HCT116 (cell line): ENCODE data around the gene SFTPB. TPM values are rescaled to one million over a fixed set of nuclear protein-coding genes. Genes with fewer than 3 reads are reported as not detected.
"Not testable (repeated sequence)": the region's sequence is repeated elsewhere in the genome, so short reads cannot be mapped to it uniquely, and the experiment has no call there.

Experiments used
- ATAC-seq: fragments of 200-7000 bp; cut with Tn5 transposase; 2 replicates; pipeline ENCODE4 v1.9.1; 2020; ENCODE audit warnings: mild to moderate bottlenecking, moderate library complexity
- BruUV-seq: library from RNA; stranded (reverse); fragments of 400-500 nt; replicated peaks from 2 replicates; lab custom pipeline; 2021; lab: Mats Ljungman, UMichigan
- CTCF ChIA-PET: fragments of 300-600 bp; sonication (Branson Sonifier 250); formaldehyde crosslinking; loops from one replicate; lab custom pipeline; 2021; ENCODE audit warnings: antibody characterized with exemption; lab: Charles Lee
- POLR2A ChIA-PET: fragments of 300-600, 350-600 bp; sonication (Branson Sonifier 250); formaldehyde crosslinking; loops from one replicate; lab custom pipeline; 2021; ENCODE audit warnings: antibody characterized with exemption; lab: Charles Lee
- RAD21 ChIA-PET, 2 experiments: fragments of 300-600 bp; sonication (Branson Sonifier 250); formaldehyde crosslinking; loops; one replicate each; lab custom pipeline; 2023; ENCODE audit warnings: low total read pairs in 2 of 2; ENCODE audit not compliant: uncharacterized antibody in 2 of 2, unreplicated experiment in 2 of 2, low non-redundant PET in 1 of 2; lab: Charles Lee
- DNase-seq: peaks from one replicate; pipeline ENCODE4 v3.0.0-alpha.2; 2010; ENCODE audit warnings: low read depth, low spot score
- H2AFZ ChIP-seq: fragments of 200-600 bp; shearing (Covaris generic), sonication (generic); 2 replicates; pipeline ENCODE4 v1.6.1; 2017; ENCODE audit warnings: low read depth, mixed run types, mixed read lengths, antibody characterized with exemption, low read length; ENCODE audit not compliant: poor library complexity, severe bottlenecking
- H3K27ac ChIP-seq: 2 replicates; pipeline ENCODE4 v1.5.1; 2012; ENCODE audit warnings: low read depth, low read length
- H3K27me3 ChIP-seq: fragments of 200-600 bp; sonication (generic); 2 replicates; pipeline ENCODE4 v1.6.1; 2016; ENCODE audit warnings: mixed run types, low read length, mixed read lengths; ENCODE audit not compliant: insufficient read depth
- H3K36me3 ChIP-seq, 2 experiments: fragments of 200-500 bp in 1 of 2; fragments of 200-600 bp in 1 of 2; sonication (Bioruptor generic) in 1 of 2; sonication (generic) in 1 of 2; 2 replicates each; pipeline versions ENCODE4 v1.5.1 to v1.6.1; 2014 to 2016; ENCODE audit warnings: low read length in 2 of 2, inconsistent platforms in 1 of 2, mixed read lengths in 1 of 2, mixed run types in 1 of 2; ENCODE audit not compliant: insufficient read depth in 2 of 2, control insufficient read depth in 1 of 2
- H3K4me1 ChIP-seq, 2 experiments: fragments of 200-600 bp in 1 of 2; sonication (generic) in 1 of 2; 2 replicates each; pipeline versions ENCODE4 v1.5.1 to v1.6.1; 2012 to 2017; ENCODE audit warnings: low read length in 2 of 2, inconsistent platforms in 1 of 2, mild to moderate bottlenecking in 1 of 2, mixed read lengths in 1 of 2, mixed run types in 1 of 2, moderate library complexity in 1 of 2; ENCODE audit not compliant: insufficient read depth in 2 of 2, control insufficient read depth in 1 of 2
- H3K4me2 ChIP-seq: fragments of 200-600 bp; sonication (generic); 2 replicates; pipeline ENCODE4 v1.6.1; 2017; ENCODE audit warnings: mixed run types, low read length, mixed read lengths
- H3K4me3 ChIP-seq, 2 experiments: fragments of 200-600 bp in 1 of 2; sonication (generic) in 1 of 2; replicated peaks in 1 of 2; 2 replicates each; pipeline ENCODE4 v1.5.1; 2011 to 2016; ENCODE audit warnings: low read length in 2 of 2, control low read depth in 1 of 2, low read depth in 1 of 2, mild to moderate bottlenecking in 1 of 2, mixed read lengths in 1 of 2, mixed run types in 1 of 2
- H3K79me2 ChIP-seq: fragments of 200-600 bp; sonication (generic); 2 replicates; pipeline ENCODE4 v1.6.1; 2017; ENCODE audit warnings: mild to moderate bottlenecking, mixed run types, low read length, moderate library complexity, mixed read lengths; ENCODE audit not compliant: insufficient read depth
- H3K9ac ChIP-seq: fragments of 200-600 bp; sonication (generic); 2 replicates; pipeline ENCODE4 v1.6.1; 2016; ENCODE audit warnings: low read length, mixed read lengths
- H3K9me2 ChIP-seq: fragments of 200-600 bp; sonication (generic), shearing (Covaris generic); 2 replicates; pipeline ENCODE4 v1.6.1; 2017; ENCODE audit warnings: mixed run types, mild to moderate bottlenecking, moderate library complexity; ENCODE audit not compliant: insufficient read depth
- H3K9me3 ChIP-seq, 2 experiments: fragments of 200-500 bp in 1 of 2; fragments of 200-600 bp in 1 of 2; sonication (Bioruptor generic) in 1 of 2; sonication (generic) in 1 of 2; 2 replicates each; pipeline ENCODE4 v1.6.1; 2014 to 2017; ENCODE audit warnings: low read length in 2 of 2, mixed read lengths in 2 of 2, inconsistent platforms in 1 of 2, low read depth in 1 of 2, mild to moderate bottlenecking in 1 of 2, mixed run types in 1 of 2, moderate library complexity in 1 of 2; ENCODE audit not compliant: control insufficient read depth in 1 of 2, insufficient read depth in 1 of 2
- H4K20me1 ChIP-seq: fragments of 200-600 bp; sonication (generic), shearing (Covaris generic); 2 replicates; pipeline ENCODE4 v1.6.1; 2017; ENCODE audit warnings: mixed run types, mild to moderate bottlenecking, moderate library complexity; ENCODE audit not compliant: insufficient read depth
- EZH2 ChIP-seq: fragments of 200-600 bp; sonication (generic); IDR thresholded peaks from 2 replicates; pipeline ENCODE4 v1.6.1; 2017; ENCODE audit warnings: antibody characterized with exemption, mixed run types
- EZH2phosphoT487 ChIP-seq: fragments of 200-600 bp; IDR thresholded peaks from 2 replicates; pipeline ENCODE4 v1.6.1; 2018; ENCODE audit warnings: antibody characterized with exemption, borderline replicate concordance
- JUND ChIP-seq: IDR thresholded peaks from 2 replicates; pipeline ENCODE4 v1.6.1; 2012
- TCF7L2 ChIP-seq: IDR thresholded peaks from 2 replicates; pipeline ENCODE4 v1.7.0; 2011; ENCODE audit warnings: borderline replicate concordance, inconsistent platforms; ENCODE audit not compliant: insufficient read depth, insufficient read length; ENCODE audit errors: extremely low read depth
- intact Hi-C: fragments of 100-400 bp; cut with micrococcal nuclease; formaldehyde crosslinking; loops from 2 replicates; pipeline ENCODE4 v1.10.0; 2022
- total RNA-seq: library from RNA; stranded (reverse); gene quantifications from one replicate; pipeline ENCODE4 v1.2.1, GENCODE V29; 2021; ENCODE audit not compliant: unreplicated experiment
- TF ChIP-seq, protein P1 (sequence below): IDR thresholded peaks from 2 replicates; pipeline ENCODE4 v1.6.1; 2012

SFTPB gene
- total RNA-seq, 1 experiment from 2014 or later = 13.3 TPM

DNA sequence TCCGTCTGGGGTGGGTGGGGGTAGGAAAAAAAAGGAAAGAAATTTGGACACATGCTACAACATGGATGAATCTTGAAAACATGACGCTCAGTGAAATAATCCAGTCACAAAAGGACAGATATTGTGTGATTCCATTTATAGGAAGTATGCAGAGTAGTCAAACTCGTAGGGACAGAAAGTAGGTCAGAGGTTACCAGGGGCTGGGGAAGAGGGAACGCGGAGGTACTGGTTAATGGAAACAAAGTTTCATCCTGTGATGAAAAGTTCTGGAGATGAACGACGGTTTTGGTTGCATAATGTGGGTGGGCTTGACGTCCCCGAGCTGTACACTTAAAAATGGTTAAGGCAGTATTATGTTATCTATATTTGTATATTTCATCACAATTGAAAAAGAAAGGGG, 4.5 kb upstream of the SFTPB start:
- Histone ChIP-seq H3K27ac (no peak overlapping the region), H3K9me2 (no peaks in the 10 kb centered on the region), H2AFZ (no peak overlapping the region)
- RAD21 ChIA-PET = no interaction called here
- TF ChIP-seq JUND = no peak
- TF ChIP-seq, protein P1, sequence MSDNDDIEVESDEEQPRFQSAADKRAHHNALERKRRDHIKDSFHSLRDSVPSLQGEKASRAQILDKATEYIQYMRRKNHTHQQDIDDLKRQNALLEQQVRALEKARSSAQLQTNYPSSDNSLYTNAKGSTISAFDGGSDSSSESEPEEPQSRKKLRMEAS = no peak
- TF ChIP-seq EZH2 = no peak
- no peak for TF ChIP-seq EZH2phosphoT487
- TF ChIP-seq TCF7L2 = no peak
- TF ChIP-seq, all 23 proteins: peak for 0
- Histone ChIP-seq H3K27me3 (no peaks in the 10 kb centered on the region), H3K9me3 (no peaks in the 10 kb centered on the region), H3K36me3 (no peaks in the 10 kb centered on the region), H4K20me1 (no peaks in the 10 kb centered on the region), H3K79me2 (no peaks in the 10 kb centered on the region), H3K4me1 (no peaks in the 10 kb centered on the region), H3K9ac (no peak overlapping the region), H3K4me3 (no peak overlapping the region), H3K4me2 (no peak overlapping the region)
- ChIA-PET CTCF (no interaction called here), POLR2A (no interaction called here)
- intact Hi-C loops = no loop called here
- ATAC-seq (no peak), DNase-seq (no peak)
- no TSS peak for BruUV-seq

DNA sequence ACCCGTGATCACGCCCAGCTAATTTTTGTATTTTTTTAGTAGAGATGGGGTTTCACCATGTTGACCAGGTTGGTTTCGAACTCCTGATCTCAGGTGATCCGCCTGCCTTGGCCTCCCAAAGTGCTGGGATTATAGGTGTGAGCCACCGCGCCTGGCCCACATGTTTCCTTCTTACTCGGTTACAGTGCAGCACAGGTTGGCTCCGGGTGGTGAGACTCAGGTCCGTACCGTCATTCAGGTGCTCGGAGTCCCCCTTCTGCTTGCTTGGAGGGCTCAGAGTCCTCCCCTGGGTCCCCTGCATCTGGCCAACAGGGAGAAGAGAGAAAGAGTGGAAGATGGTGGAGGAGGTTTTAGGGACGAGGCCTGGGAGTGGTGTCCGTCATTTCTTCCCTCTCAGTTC, 2.4 kb upstream of the SFTPB start:
- H3K36me3 ChIP-seq, H3K27ac ChIP-seq, H3K79me2 ChIP-seq, DNase-seq, CTCF ChIA-PET, H3K4me1 ChIP-seq, H3K4me2 ChIP-seq, H4K20me1 ChIP-seq, H3K9me2 ChIP-seq, H2AFZ ChIP-seq, intact Hi-C loops, RAD21 ChIA-PET, H3K9me3 ChIP-seq, H3K4me3 ChIP-seq, BruUV-seq, ATAC-seq, POLR2A ChIA-PET, H3K27me3 ChIP-seq, H3K9ac ChIP-seq: not testable (repeated sequence)
